ENCODE measurements around the gene KRT31. TPM values are rescaled to one million over a fixed set of nuclear protein-coding genes. Genes with fewer than 3 reads are reported as not detected.

KRT31 gene
- total RNA-seq, 1 experiment from 2014 or later = not detected

GRCh38 chr17:41439375-41439774 lies 42.0 kb upstream of the KRT31 start:
- Histone ChIP-seq H3K36me3 (ENCODE audit: control insufficient read depth, insufficient read depth, low read length) (no peaks in the 10 kb centered on the region), H3K27ac (ENCODE audit: low read length) (no peak overlapping the region), H3K4me1 (ENCODE audit: control insufficient read depth, insufficient read depth, low read length) (no peaks in the 10 kb centered on the region), H3K27me3 (ENCODE audit: control insufficient read depth, insufficient read depth, low read length) (no peaks in the 10 kb centered on the region), H3K4me3 (ENCODE audit: low read depth in 2 of 2, low read length in 2 of 2) (no peak overlapping the region), H3K9me3 (ENCODE audit: control insufficient read depth, insufficient read depth, low read depth, low read length) (no peaks in the 10 kb centered on the region)
- ATAC-seq (no peak), DNase-seq (ENCODE audit: low read depth, low spot score) (no peak)
- in situ Hi-C loops (cut with HindIII; ENCODE audit: low pct_unique_long_range_greater_than_20kb, low sequenced_read_pairs) = no loop called here
- no TSS peak for BruUV-seq (replicated peaks)
- intact Hi-C loops (cut with micrococcal nuclease; ENCODE audit: unreplicated experiment) = no loop called here
- ChIA-PET CTCF (no interaction called here), POLR2A (interaction anchor here (0.7 kb wide), 1 partner anchor 86 kb away, joined by 3 read pairs; no protein-coding TSS in a partner anchor)
- TF ChIP-seq SIN3A (IDR thresholded peaks at IDR 0.05; ENCODE audit: borderline replicate concordance, insufficient read depth, low read depth, low read length) (no peak), POLR2AphosphoS5 (IDR thresholded peaks at IDR 0.05; ENCODE audit: low read depth, low read length) (no peak), TCF7L2 (IDR thresholded peaks at IDR 0.05; ENCODE audit: low read depth, low read length) (no peak)
- TF ChIP-seq, protein P1, sequence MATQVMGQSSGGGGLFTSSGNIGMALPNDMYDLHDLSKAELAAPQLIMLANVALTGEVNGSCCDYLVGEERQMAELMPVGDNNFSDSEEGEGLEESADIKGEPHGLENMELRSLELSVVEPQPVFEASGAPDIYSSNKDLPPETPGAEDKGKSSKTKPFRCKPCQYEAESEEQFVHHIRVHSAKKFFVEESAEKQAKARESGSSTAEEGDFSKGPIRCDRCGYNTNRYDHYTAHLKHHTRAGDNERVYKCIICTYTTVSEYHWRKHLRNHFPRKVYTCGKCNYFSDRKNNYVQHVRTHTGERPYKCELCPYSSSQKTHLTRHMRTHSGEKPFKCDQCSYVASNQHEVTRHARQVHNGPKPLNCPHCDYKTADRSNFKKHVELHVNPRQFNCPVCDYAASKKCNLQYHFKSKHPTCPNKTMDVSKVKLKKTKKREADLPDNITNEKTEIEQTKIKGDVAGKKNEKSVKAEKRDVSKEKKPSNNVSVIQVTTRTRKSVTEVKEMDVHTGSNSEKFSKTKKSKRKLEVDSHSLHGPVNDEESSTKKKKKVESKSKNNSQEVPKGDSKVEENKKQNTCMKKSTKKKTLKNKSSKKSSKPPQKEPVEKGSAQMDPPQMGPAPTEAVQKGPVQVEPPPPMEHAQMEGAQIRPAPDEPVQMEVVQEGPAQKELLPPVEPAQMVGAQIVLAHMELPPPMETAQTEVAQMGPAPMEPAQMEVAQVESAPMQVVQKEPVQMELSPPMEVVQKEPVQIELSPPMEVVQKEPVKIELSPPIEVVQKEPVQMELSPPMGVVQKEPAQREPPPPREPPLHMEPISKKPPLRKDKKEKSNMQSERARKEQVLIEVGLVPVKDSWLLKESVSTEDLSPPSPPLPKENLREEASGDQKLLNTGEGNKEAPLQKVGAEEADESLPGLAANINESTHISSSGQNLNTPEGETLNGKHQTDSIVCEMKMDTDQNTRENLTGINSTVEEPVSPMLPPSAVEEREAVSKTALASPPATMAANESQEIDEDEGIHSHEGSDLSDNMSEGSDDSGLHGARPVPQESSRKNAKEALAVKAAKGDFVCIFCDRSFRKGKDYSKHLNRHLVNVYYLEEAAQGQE (IDR thresholded peaks at IDR 0.05; ENCODE audit: insufficient read depth in 1 of 2, low read depth in 2 of 2, low read length in 1 of 2) = no peak
- TF ChIP-seq, protein P2, sequence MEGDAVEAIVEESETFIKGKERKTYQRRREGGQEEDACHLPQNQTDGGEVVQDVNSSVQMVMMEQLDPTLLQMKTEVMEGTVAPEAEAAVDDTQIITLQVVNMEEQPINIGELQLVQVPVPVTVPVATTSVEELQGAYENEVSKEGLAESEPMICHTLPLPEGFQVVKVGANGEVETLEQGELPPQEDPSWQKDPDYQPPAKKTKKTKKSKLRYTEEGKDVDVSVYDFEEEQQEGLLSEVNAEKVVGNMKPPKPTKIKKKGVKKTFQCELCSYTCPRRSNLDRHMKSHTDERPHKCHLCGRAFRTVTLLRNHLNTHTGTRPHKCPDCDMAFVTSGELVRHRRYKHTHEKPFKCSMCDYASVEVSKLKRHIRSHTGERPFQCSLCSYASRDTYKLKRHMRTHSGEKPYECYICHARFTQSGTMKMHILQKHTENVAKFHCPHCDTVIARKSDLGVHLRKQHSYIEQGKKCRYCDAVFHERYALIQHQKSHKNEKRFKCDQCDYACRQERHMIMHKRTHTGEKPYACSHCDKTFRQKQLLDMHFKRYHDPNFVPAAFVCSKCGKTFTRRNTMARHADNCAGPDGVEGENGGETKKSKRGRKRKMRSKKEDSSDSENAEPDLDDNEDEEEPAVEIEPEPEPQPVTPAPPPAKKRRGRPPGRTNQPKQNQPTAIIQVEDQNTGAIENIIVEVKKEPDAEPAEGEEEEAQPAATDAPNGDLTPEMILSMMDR (IDR thresholded peaks at IDR 0.05) = no peak

- H3K9me3 ChIP-seq (ENCODE audit: control insufficient read depth, insufficient read depth, low read depth, low read length) = no peaks in the 10 kb centered on the region
- ChIA-PET POLR2A (no interaction called here), CTCF (no interaction called here)
- no TSS peak for BruUV-seq (replicated peaks)
- H3K27me3 ChIP-seq (ENCODE audit: control insufficient read depth, insufficient read depth, low read length) = no peaks in the 10 kb centered on the region
- H3K4me3 ChIP-seq (ENCODE audit: low read depth in 2 of 2, low read length in 2 of 2) = no peak overlapping the region
- intact Hi-C loops (cut with micrococcal nuclease; ENCODE audit: unreplicated experiment) = no loop called here
- H3K27ac ChIP-seq (ENCODE audit: low read length) = no peak overlapping the region
- no peak for ATAC-seq
- H3K4me1 ChIP-seq (ENCODE audit: control insufficient read depth, insufficient read depth, low read length) = no peaks in the 10 kb centered on the region
- H3K36me3 ChIP-seq (ENCODE audit: control insufficient read depth, insufficient read depth, low read length) = no peaks in the 10 kb centered on the region
- TF ChIP-seq, protein P2 (IDR thresholded peaks at IDR 0.05) = no peak
- TF ChIP-seq SIN3A (IDR thresholded peaks at IDR 0.05; ENCODE audit: borderline replicate concordance, insufficient read depth, low read depth, low read length) (no peak), POLR2AphosphoS5 (IDR thresholded peaks at IDR 0.05; ENCODE audit: low read depth, low read length) (no peak), TCF7L2 (IDR thresholded peaks at IDR 0.05; ENCODE audit: low read depth, low read length) (no peak)
- TF ChIP-seq, protein P1 (IDR thresholded peaks at IDR 0.05; ENCODE audit: insufficient read depth in 1 of 2, low read depth in 2 of 2, low read length in 1 of 2) = no peak
- no peak for DNase-seq (ENCODE audit: low read depth, low spot score)
- in situ Hi-C loops (cut with HindIII; ENCODE audit: low pct_unique_long_range_greater_than_20kb, low sequenced_read_pairs) = no loop called here
Measured at GRCh38 chr17:41437769-41438168, 40.4 kb upstream of the KRT31 start.

All from Panc1 (cell line).